ENCODE results near the gene ZIC4. TPM values are rescaled to one million over a fixed set of nuclear protein-coding genes. Genes with fewer than 3 reads are reported as not detected.

ZIC4 gene
- total and polyA plus RNA-seq, 10 donors: not detected

DNA sequence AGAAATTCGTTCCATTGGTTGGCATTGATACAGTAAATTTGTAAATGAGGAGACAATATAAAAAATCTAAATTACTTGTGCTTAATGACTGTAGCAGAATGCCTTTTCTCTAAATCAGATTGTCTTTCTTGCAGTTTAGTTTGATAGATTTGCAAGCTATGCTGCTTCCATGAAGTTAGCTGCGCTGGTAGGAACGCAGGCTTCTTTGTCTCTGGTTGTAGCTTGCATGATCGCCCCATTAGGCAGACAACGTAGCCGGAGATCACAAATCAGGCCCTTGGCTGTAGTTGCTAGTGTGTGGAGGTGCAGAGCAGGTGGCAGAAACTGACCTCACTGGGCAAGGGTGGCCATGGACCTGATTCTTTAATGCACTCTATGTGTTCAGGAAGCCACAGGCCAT is 8.9 kb upstream of the ZIC4 start:
- Histone ChIP-seq H3K4me1 (peaks cover 16 to 45% (median 38%) of the 10 kb centered on the region in 6 donors), H3K27me3 (replicated peaks in 1 of 7) (peaks cover 23 to 100% (median 96%) of the 10 kb centered on the region in 7 donors), H3K4me3 (no peak overlapping the region), H3K27ac (no peak overlapping the region), H3K9me3 (peaks cover 0 to 18% (median 0%) of the 10 kb centered on the region in 8 donors), H3K36me3 (no peaks in the 10 kb centered on the region)
- WGBS, 5 donors: 8 to 14% (median 12%) methylated on average over 6 of the region's 6 CpGs
- no peak for DNase-seq
- TF ChIP-seq POLR2AphosphoS5 (IDR thresholded peaks at IDR 0.05) (no peak), POLR2A (IDR thresholded peaks at IDR 0.05) (no peak)
- TF ChIP-seq, protein P1, sequence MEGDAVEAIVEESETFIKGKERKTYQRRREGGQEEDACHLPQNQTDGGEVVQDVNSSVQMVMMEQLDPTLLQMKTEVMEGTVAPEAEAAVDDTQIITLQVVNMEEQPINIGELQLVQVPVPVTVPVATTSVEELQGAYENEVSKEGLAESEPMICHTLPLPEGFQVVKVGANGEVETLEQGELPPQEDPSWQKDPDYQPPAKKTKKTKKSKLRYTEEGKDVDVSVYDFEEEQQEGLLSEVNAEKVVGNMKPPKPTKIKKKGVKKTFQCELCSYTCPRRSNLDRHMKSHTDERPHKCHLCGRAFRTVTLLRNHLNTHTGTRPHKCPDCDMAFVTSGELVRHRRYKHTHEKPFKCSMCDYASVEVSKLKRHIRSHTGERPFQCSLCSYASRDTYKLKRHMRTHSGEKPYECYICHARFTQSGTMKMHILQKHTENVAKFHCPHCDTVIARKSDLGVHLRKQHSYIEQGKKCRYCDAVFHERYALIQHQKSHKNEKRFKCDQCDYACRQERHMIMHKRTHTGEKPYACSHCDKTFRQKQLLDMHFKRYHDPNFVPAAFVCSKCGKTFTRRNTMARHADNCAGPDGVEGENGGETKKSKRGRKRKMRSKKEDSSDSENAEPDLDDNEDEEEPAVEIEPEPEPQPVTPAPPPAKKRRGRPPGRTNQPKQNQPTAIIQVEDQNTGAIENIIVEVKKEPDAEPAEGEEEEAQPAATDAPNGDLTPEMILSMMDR (IDR thresholded peaks at IDR 0.05 in 8 of 11, conservative IDR thresholded peaks at IDR 0.05 in 3 of 11): no peak
- intact Hi-C loops (cut with DNase I; ENCODE audit: low total_unique reads): no loop called here

DNA sequence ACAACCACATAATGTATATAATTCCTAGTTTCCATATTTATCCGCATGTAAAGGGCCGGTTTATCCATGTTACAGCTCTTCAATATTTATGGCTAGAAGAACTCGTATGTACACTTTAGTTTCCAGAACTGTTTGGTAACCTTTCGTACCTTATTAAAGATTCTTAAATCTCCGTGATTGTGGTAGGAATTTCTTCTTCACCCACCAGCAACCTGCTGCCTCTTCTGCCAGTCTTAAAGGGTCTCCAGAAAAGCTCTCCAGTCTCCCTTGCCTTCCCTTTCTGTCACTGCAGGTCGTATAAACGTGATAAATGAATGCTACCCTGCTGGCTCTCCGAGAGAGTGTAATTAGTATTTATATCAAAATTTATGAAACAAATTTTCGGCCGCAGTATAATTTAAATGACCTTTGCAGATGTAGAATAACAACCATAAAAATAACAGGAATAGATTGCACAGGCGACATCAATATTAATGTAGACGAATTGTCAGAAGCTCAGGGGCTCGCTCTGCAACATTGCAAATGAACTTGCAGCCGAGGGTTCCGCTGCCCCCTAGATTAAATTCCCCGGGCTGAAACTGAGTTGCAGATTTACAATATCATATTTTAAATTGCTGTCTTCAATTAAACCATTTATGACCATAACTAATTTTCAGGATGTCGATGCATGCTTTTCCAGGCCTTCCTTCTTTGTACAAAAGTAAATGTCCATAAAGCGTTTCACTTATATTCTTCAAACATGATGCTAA is 8.2 kb upstream of the ZIC4 start:
- WGBS, 5 donors: 15 to 18% (median 15%) methylated on average over 18 of the region's 18 CpGs
- Histone ChIP-seq H3K4me1 (peaks cover 20 to 50% (median 44%) of the 10 kb centered on the region in 6 donors), H3K27me3 (replicated peaks in 1 of 7) (peaks cover 27 to 100% (median 96%) of the 10 kb centered on the region in 7 donors), H3K4me3 (no peak overlapping the region), H3K36me3 (no peaks in the 10 kb centered on the region), H3K9me3 (peaks cover 0 to 22% (median 0%) of the 10 kb centered on the region in 8 donors), H3K27ac (no peak overlapping the region)
- TF ChIP-seq POLR2AphosphoS5 (IDR thresholded peaks at IDR 0.05) (no peak), POLR2A (IDR thresholded peaks at IDR 0.05) (no peak)
- TF ChIP-seq, protein P1 (IDR thresholded peaks at IDR 0.05 in 8 of 11, conservative IDR thresholded peaks at IDR 0.05 in 3 of 11): no peak
- intact Hi-C loops (cut with DNase I; ENCODE audit: low total_unique reads): no loop called here
- DNase-seq: no peak

DNA sequence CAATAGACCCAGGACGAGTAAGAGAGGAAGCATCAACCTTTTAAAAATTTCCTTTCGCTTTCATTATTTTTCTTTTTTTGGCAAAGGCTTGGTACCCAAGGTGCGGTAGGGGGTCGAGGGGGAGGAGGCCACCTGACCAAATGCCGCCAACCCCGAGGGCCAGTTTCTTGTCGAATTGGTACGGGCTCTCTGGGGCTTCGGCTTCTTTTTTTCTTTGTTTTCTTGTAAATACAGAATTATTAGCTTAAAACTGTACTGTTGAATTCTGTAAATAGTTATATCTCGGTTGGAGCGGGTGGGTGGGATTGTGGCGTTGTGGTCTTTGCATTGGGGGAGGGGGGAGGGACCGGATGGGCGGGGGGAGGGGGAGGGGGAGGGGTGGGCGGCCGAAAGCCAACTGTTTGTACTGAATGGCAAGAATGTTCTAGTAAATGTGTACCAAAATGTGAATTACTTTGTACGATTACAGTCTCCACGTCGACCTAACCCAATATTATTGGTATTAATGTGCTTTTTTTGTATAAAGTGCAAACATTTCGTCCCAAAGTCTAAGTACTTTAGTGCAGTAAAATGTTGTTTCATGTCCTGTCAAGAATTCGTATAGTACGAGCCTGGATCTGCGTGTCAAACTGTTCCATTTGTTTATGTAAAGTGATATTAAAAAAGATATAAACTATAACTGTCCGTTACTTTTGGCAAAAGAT is 7.5 kb upstream of the ZIC4 start:
- no peak for DNase-seq
- Histone ChIP-seq H3K4me3 (peak overlapping the region in 6 of 8 donors; percentile 8 to 55 (median 28)), H3K27me3 (replicated peaks in 1 of 7) (peaks cover 22 to 100% (median 96%) of the 10 kb centered on the region in 7 donors), H3K27ac (no peak overlapping the region), H3K36me3 (no peaks in the 10 kb centered on the region), H3K9me3 (peaks cover 0 to 26% (median 0%) of the 10 kb centered on the region in 8 donors), H3K4me1 (peaks cover 20 to 50% (median 41%) of the 10 kb centered on the region in 6 donors)
- intact Hi-C loops (cut with DNase I; ENCODE audit: low total_unique reads): no loop called here
- WGBS, 5 donors: 6 to 8% (median 7%) methylated on average over 23 to 24 of the region's 24 CpGs
- TF ChIP-seq, protein P1 (IDR thresholded peaks at IDR 0.05 in 8 of 11, conservative IDR thresholded peaks at IDR 0.05 in 3 of 11): no peak
- no peak for TF ChIP-seq POLR2A (IDR thresholded peaks at IDR 0.05)
- no peak for TF ChIP-seq POLR2AphosphoS5 (IDR thresholded peaks at IDR 0.05)
